ENCODE results near the gene SLC25A30. TPM values are rescaled to one million over a fixed set of nuclear protein-coding genes. Genes with fewer than 3 reads are reported as not detected.

Gene SLC25A30
- total RNA-seq, 1 experiment from 2014 or later: 26.0 TPM

- CTCF ChIA-PET: no interaction called here
- H3K27ac ChIP-seq (ENCODE audit: low read depth, low read length, poor library complexity, severe bottlenecking): no peak overlapping the region
- BruUV-seq (replicated peaks): no TSS peak
- H3K4me1 ChIP-seq (ENCODE audit: insufficient read depth, low read length, poor library complexity, severe bottlenecking): no peaks in the 10 kb centered on the region
- H3K27me3 ChIP-seq (replicated peaks; ENCODE audit: insufficient read depth, low read depth, low read length, poor library complexity): no peaks in the 10 kb centered on the region
- intact Hi-C loops (cut with micrococcal nuclease; ENCODE audit: unreplicated experiment): no loop called here
- no peak for TF ChIP-seq EZH2 (IDR thresholded peaks at IDR 0.05; ENCODE audit: borderline replicate concordance, low read depth, low read length, poor library complexity, severe bottlenecking)
- no peak for DNase-seq (ENCODE audit: low spot score)
- POLR2A ChIA-PET (ENCODE audit: low non-redundant PET): no interaction called here
- H3K36me3 ChIP-seq (ENCODE audit: insufficient read depth, low read length, poor library complexity, severe bottlenecking): peaks cover 60% of the 10 kb centered on the region
- no peak overlapping the region for H3K4me3 ChIP-seq (ENCODE audit: low read depth, low read length, poor library complexity, severe bottlenecking)
- H3K9me3 ChIP-seq (ENCODE audit: low read depth, low read length, poor library complexity, severe bottlenecking): no peaks in the 10 kb centered on the region
Measured at GRCh38 chr13:45398877-45399276, 19.3 kb downstream of the SLC25A30 start.

DNA sequence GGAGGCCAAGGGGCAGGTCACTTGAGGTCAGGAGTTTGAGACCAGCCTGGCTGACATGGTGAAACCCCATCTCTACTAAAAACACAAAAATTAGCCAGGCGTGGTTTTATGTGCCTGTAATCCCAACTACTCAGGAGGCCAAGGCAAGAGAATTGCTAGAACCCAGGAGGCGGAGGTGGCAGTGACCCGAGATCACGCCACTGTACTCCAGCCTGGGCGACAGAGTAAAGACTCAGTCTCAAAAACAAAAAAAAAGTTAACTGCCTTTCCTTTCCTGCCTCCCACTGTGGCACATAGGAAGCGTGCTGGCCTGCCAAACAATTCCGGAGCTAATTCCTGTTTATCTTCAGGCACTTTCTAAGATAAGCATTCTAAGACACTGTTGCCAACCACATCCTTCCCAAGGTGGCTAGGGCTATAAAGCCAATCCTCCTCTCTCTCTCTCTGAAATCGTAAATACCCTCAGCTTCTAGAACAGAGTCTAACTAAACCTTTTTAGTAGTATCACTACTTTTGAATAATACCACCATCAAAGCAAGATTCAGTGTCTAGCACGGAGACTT is 21.6 kb downstream of the SLC25A30 start:
- ChIA-PET POLR2A (ENCODE audit: low non-redundant PET) (no interaction called here), CTCF (no interaction called here)
- no peak for DNase-seq (ENCODE audit: low spot score)
- Histone ChIP-seq H3K9me3 (ENCODE audit: low read depth, low read length, poor library complexity, severe bottlenecking) (no peaks in the 10 kb centered on the region), H3K36me3 (ENCODE audit: insufficient read depth, low read length, poor library complexity, severe bottlenecking) (peaks cover 54% of the 10 kb centered on the region), H3K4me1 (ENCODE audit: insufficient read depth, low read length, poor library complexity, severe bottlenecking) (no peaks in the 10 kb centered on the region), H3K27me3 (replicated peaks; ENCODE audit: insufficient read depth, low read depth, low read length, poor library complexity) (no peaks in the 10 kb centered on the region), H3K27ac (ENCODE audit: low read depth, low read length, poor library complexity, severe bottlenecking) (no peak overlapping the region), H3K4me3 (ENCODE audit: low read depth, low read length, poor library complexity, severe bottlenecking) (no peak overlapping the region)
- TF ChIP-seq, protein P1, sequence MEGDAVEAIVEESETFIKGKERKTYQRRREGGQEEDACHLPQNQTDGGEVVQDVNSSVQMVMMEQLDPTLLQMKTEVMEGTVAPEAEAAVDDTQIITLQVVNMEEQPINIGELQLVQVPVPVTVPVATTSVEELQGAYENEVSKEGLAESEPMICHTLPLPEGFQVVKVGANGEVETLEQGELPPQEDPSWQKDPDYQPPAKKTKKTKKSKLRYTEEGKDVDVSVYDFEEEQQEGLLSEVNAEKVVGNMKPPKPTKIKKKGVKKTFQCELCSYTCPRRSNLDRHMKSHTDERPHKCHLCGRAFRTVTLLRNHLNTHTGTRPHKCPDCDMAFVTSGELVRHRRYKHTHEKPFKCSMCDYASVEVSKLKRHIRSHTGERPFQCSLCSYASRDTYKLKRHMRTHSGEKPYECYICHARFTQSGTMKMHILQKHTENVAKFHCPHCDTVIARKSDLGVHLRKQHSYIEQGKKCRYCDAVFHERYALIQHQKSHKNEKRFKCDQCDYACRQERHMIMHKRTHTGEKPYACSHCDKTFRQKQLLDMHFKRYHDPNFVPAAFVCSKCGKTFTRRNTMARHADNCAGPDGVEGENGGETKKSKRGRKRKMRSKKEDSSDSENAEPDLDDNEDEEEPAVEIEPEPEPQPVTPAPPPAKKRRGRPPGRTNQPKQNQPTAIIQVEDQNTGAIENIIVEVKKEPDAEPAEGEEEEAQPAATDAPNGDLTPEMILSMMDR (conservative IDR thresholded peaks at IDR 0.05; ENCODE audit: low read depth, low read length): no peak
- TF ChIP-seq EZH2 (IDR thresholded peaks at IDR 0.05; ENCODE audit: borderline replicate concordance, low read depth, low read length, poor library complexity, severe bottlenecking): no peak
- BruUV-seq (replicated peaks): no TSS peak
- intact Hi-C loops (cut with micrococcal nuclease; ENCODE audit: unreplicated experiment): no loop called here

GRCh38 chr13:45393941-45394570 is 24.1 kb downstream of the SLC25A30 start:
- H3K27me3 ChIP-seq (replicated peaks; ENCODE audit: insufficient read depth, low read depth, low read length, poor library complexity): no peaks in the 10 kb centered on the region
- peaks cover 32% of the 10 kb centered on the region for H3K36me3 ChIP-seq (ENCODE audit: insufficient read depth, low read length, poor library complexity, severe bottlenecking)
- H3K27ac ChIP-seq (ENCODE audit: low read depth, low read length, poor library complexity, severe bottlenecking): no peak overlapping the region
- no TSS peak for BruUV-seq (replicated peaks)
- TF ChIP-seq, protein P1 (conservative IDR thresholded peaks at IDR 0.05; ENCODE audit: low read depth, low read length): peak; percentile 60
- no peak for TF ChIP-seq EZH2 (IDR thresholded peaks at IDR 0.05; ENCODE audit: borderline replicate concordance, low read depth, low read length, poor library complexity, severe bottlenecking)
- H3K4me3 ChIP-seq (ENCODE audit: low read depth, low read length, poor library complexity, severe bottlenecking): no peak overlapping the region
- POLR2A ChIA-PET (ENCODE audit: low non-redundant PET): no interaction called here
- H3K4me1 ChIP-seq (ENCODE audit: insufficient read depth, low read length, poor library complexity, severe bottlenecking): no peaks in the 10 kb centered on the region
- H3K9me3 ChIP-seq (ENCODE audit: low read depth, low read length, poor library complexity, severe bottlenecking): no peaks in the 10 kb centered on the region
- CTCF ChIA-PET: no interaction called here
- peak; percentile 48 for DNase-seq (ENCODE audit: low spot score)
- intact Hi-C loops (cut with micrococcal nuclease; ENCODE audit: unreplicated experiment): no loop called here

GRCh38 chr13:45392811-45393210 is 25.4 kb downstream of the SLC25A30 start:
- no peaks in the 10 kb centered on the region for H3K27me3 ChIP-seq (replicated peaks; ENCODE audit: insufficient read depth, low read depth, low read length, poor library complexity)
- no peak for DNase-seq (ENCODE audit: low spot score)
- H3K4me3 ChIP-seq (ENCODE audit: low read depth, low read length, poor library complexity, severe bottlenecking): no peak overlapping the region
- peaks cover 21% of the 10 kb centered on the region for H3K36me3 ChIP-seq (ENCODE audit: insufficient read depth, low read length, poor library complexity, severe bottlenecking)
- H3K9me3 ChIP-seq (ENCODE audit: low read depth, low read length, poor library complexity, severe bottlenecking): no peaks in the 10 kb centered on the region
- no TSS peak for BruUV-seq (replicated peaks)
- no peaks in the 10 kb centered on the region for H3K4me1 ChIP-seq (ENCODE audit: insufficient read depth, low read length, poor library complexity, severe bottlenecking)
- intact Hi-C loops (cut with micrococcal nuclease; ENCODE audit: unreplicated experiment): no loop called here
- CTCF ChIA-PET: no interaction called here
- H3K27ac ChIP-seq (ENCODE audit: low read depth, low read length, poor library complexity, severe bottlenecking): no peak overlapping the region
- POLR2A ChIA-PET (ENCODE audit: low non-redundant PET): no interaction called here
- TF ChIP-seq, protein P1 (conservative IDR thresholded peaks at IDR 0.05; ENCODE audit: low read depth, low read length): no peak
- no peak for TF ChIP-seq EZH2 (IDR thresholded peaks at IDR 0.05; ENCODE audit: borderline replicate concordance, low read depth, low read length, poor library complexity, severe bottlenecking)
